ENCODE measurements around the gene PTPRE.

The PTPRE gene

GRCh38 chr10:128001363-128001745, 94.5 kb downstream of the PTPRE start:
- no peak for DNase-seq

- DNase-seq, result peak in 3 of 14 donors; percentile 8 to 26 (median 14)
Observed at GRCh38 chr10:128001849-128002248, 94.9 kb downstream of the PTPRE start.

GRCh38 chr10:128003521-128003920, 96.6 kb downstream of the PTPRE start:
- DNase-seq, result no peak

GRCh38 chr10:128005858-128006257, 99.0 kb downstream of the PTPRE start:
- no peak for DNase-seq

- DNase-seq, result no peak
Observed at GRCh38 chr10:128007056-128007455, 100.2 kb downstream of the PTPRE start.

- DNase-seq, result no peak
Observed at GRCh38 chr10:128007971-128008370, 101.1 kb downstream of the PTPRE start.

GRCh38 chr10:128008521-128009250, 101.8 kb downstream of the PTPRE start:
- no peak for DNase-seq

- DNase-seq, result peak in 1 of 14 donors; percentile 15
Observed at GRCh38 chr10:128009372-128010126, 102.6 kb downstream of the PTPRE start.

GRCh38 chr10:128011059-128011979, 104.4 kb downstream of the PTPRE start:
- DNase-seq, result peak in 13 of 14 donors; percentile 8 to 91 (median 66)

- no peak for DNase-seq
Observed at GRCh38 chr10:128013626-128014025, 106.7 kb downstream of the PTPRE start.

GRCh38 chr10:128014236-128014635, 107.3 kb downstream of the PTPRE start:
- DNase-seq, result no peak

GRCh38 chr10:128016423-128017060, 109.6 kb downstream of the PTPRE start:
- DNase-seq, result no peak

- no peak for DNase-seq
Observed at GRCh38 chr10:128017822-128018221, 110.9 kb downstream of the PTPRE start.

GRCh38 chr10:128018236-128018635, 111.3 kb downstream of the PTPRE start:
- no peak for DNase-seq

- DNase-seq, result no peak
Observed at GRCh38 chr10:128018691-128019090, 111.8 kb downstream of the PTPRE start.

GRCh38 chr10:128022261-128023196, 115.6 kb downstream of the PTPRE start:
- no peak for DNase-seq

GRCh38 chr10:128024426-128024825, 117.5 kb downstream of the PTPRE start:
- no peak for DNase-seq

- DNase-seq, result no peak
Observed at GRCh38 chr10:128025437-128025836, 118.5 kb downstream of the PTPRE start.

- no peak for DNase-seq
Observed at GRCh38 chr10:128025951-128026350, 119.0 kb downstream of the PTPRE start.

- no peak for DNase-seq
Observed at GRCh38 chr10:128026615-128027300, 119.9 kb downstream of the PTPRE start.

- DNase-seq, result no peak
Observed at GRCh38 chr10:128027306-128027705, 120.4 kb downstream of the PTPRE start.
